PFSK-1 (cell line): Measurements from ENCODE around the gene PCDHGA6.

Experiments
- FOXP2 ChIP-seq: optimal IDR thresholded peaks from 2 replicates; pipeline ENCODE3; 2011; ENCODE audit warnings: borderline replicate concordance, control low read depth, inconsistent platforms; ENCODE audit not compliant: insufficient read depth; ENCODE audit errors: extremely low read length, extremely low read depth
- POLR2AphosphoS5 ChIP-seq: IDR thresholded peaks from 2 replicates; pipeline ENCODE4 v1.6.1; 2012; ENCODE audit warnings: low read depth, mild to moderate bottlenecking, control low read depth, low read length, moderate library complexity
- REST ChIP-seq, 2 experiments: IDR thresholded peaks; 2 replicates each; pipeline versions ENCODE4 v1.6.1 to v1.8.0; 2011 to 2012; ENCODE audit warnings: low read depth in 2 of 2, low read length in 2 of 2, control low read depth in 1 of 2, inconsistent platforms in 1 of 2, mild to moderate bottlenecking in 1 of 2, moderate library complexity in 1 of 2; ENCODE audit not compliant: insufficient read depth in 1 of 2
- SIN3A ChIP-seq: IDR thresholded peaks from 2 replicates; pipeline ENCODE4 v1.6.1; 2012; ENCODE audit warnings: mild to moderate bottlenecking, low read length, moderate library complexity, borderline replicate concordance; ENCODE audit not compliant: insufficient read depth
- TAF1 ChIP-seq: IDR thresholded peaks from 2 replicates; pipeline ENCODE4 v1.6.1; 2012; ENCODE audit warnings: low read length, control low read depth, borderline replicate concordance; ENCODE audit not compliant: insufficient read depth

PCDHGA6 gene

GRCh38 chr5:141345327-141345726 lies 28.4 kb upstream of the PCDHGA6 start:
- no peak for TF ChIP-seq POLR2AphosphoS5
- TF ChIP-seq SIN3A, result no peak
- no peak for TF ChIP-seq TAF1
- TF ChIP-seq REST (IDR thresholded peaks at IDR 0.05; ENCODE audit: insufficient read depth in 1 of 2, low read depth in 2 of 2, low read length in 2 of 2), result no peak
- no peak for TF ChIP-seq FOXP2

GRCh38 chr5:141349917-141350619 lies 23.6 kb upstream of the PCDHGA6 start, which contains the start of gene PCDHGB1:
Gene PCDHGB1, plus strand, starts transcription at chr5:141350099. Its CDS starts 162 bp downstream, at chr5:141350261.
- TF ChIP-seq POLR2AphosphoS5 (peak; percentile 51; the same call in 1 of the 2 replicates), SIN3A (no peak)

GRCh38 chr5:141351591-141351990 lies 22.1 kb upstream of the PCDHGA6 start:
- no peak for TF ChIP-seq FOXP2
- no peak for TF ChIP-seq POLR2AphosphoS5
- no peak for TF ChIP-seq REST (IDR thresholded peaks at IDR 0.05; ENCODE audit: insufficient read depth in 1 of 2, low read depth in 2 of 2, low read length in 2 of 2)
- TF ChIP-seq TAF1, result no peak
- TF ChIP-seq SIN3A, result no peak

- TF ChIP-seq TAF1, result no peak
Observed at GRCh38 chr5:141354900-141355469, 18.7 kb upstream of the PCDHGA6 start, which contains the start of gene PCDHGA4. Gene PCDHGA4, plus strand, starts transcription at chr5:141355021. Its CDS starts 87 bp downstream, at chr5:141355108.

GRCh38 chr5:141355641-141356040 lies 18.1 kb upstream of the PCDHGA6 start:
- no peak for TF ChIP-seq TAF1
- TF ChIP-seq FOXP2, result no peak
- TF ChIP-seq REST (IDR thresholded peaks at IDR 0.05; ENCODE audit: insufficient read depth in 1 of 2, low read depth in 2 of 2, low read length in 2 of 2), result no peak
- TF ChIP-seq POLR2AphosphoS5, result no peak

GRCh38 chr5:141356133-141356532 lies 17.6 kb upstream of the PCDHGA6 start:
- no peak for TF ChIP-seq REST (IDR thresholded peaks at IDR 0.05; ENCODE audit: insufficient read depth in 1 of 2, low read depth in 2 of 2, low read length in 2 of 2)
- TF ChIP-seq FOXP2, result no peak
- TF ChIP-seq SIN3A, result no peak
- TF ChIP-seq POLR2AphosphoS5, result no peak
- TF ChIP-seq TAF1, result no peak
